ENCODE measurements around the gene SMIM13. TPM values are rescaled to one million over a fixed set of nuclear protein-coding genes. Genes with fewer than 3 reads are reported as not detected.

The SMIM13 gene
- total RNA-seq, 2 donors from 2014 or later, result 12.2 TPM

DNA sequence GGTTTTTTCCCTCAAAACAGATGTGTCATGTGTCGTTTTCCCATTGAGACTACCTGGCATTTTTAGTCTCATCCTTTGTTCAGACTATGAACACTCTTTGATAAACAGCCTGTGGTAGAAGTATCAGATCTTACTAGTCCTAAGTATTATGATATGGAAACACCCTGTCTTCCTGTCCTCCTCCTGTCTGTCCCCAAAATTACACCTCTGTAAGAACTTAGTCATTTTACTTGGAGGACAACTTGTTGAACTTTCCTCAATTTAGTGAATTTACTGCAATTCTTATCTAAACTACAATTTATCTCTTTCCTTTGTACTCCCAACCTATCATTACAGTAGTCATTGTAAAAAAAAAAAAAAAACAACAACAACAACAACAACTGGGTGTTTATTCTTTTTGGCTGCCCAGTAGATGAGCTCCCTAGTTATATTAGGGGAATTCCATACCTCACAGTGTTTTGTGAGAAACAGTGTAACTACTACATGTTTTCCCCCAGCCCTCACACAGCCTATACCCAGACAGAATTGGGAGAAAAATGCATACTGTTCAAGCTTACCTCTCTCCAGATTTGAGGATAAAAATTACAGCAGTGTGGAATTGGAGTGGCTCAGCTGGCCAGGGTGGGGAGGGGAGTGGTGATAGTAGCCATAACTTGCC lies 36.4 kb downstream of the SMIM13 start:
- Mint-ChIP-seq H3K4me1 (peaks cover 15% of the 10 kb centered on the region), H3K36me3 (ENCODE audit: low read depth) (peaks cover 24% of the 10 kb centered on the region), H3K27me3 (ENCODE audit: insufficient read depth) (no peaks in the 10 kb centered on the region), H3K27ac (no peak overlapping the region), H3K4me3 (no peak overlapping the region), H3K9me3 (peaks cover 5% of the 10 kb centered on the region)
- Histone ChIP-seq H3K27ac (ENCODE audit: low read depth, low read length) (no peak overlapping the region), H3K27me3 (ENCODE audit: control insufficient read depth, insufficient read depth, low read length, poor library complexity, severe bottlenecking) (no peaks in the 10 kb centered on the region), H3K4me1 (ENCODE audit: control insufficient read depth, insufficient read depth, low read length) (no peaks in the 10 kb centered on the region), H3K9ac (ENCODE audit: extremely low read depth, low read length, poor library complexity, severe bottlenecking) (no peak overlapping the region), H3K4me3 (ENCODE audit: low read length) (no peak overlapping the region), H3K36me3 (ENCODE audit: control insufficient read depth, insufficient read depth, low read length) (peaks cover 8% of the 10 kb centered on the region), H3K9me3 (ENCODE audit: control insufficient read depth, low read length) (no peaks in the 10 kb centered on the region)
- TF ChIP-seq, protein P1, sequence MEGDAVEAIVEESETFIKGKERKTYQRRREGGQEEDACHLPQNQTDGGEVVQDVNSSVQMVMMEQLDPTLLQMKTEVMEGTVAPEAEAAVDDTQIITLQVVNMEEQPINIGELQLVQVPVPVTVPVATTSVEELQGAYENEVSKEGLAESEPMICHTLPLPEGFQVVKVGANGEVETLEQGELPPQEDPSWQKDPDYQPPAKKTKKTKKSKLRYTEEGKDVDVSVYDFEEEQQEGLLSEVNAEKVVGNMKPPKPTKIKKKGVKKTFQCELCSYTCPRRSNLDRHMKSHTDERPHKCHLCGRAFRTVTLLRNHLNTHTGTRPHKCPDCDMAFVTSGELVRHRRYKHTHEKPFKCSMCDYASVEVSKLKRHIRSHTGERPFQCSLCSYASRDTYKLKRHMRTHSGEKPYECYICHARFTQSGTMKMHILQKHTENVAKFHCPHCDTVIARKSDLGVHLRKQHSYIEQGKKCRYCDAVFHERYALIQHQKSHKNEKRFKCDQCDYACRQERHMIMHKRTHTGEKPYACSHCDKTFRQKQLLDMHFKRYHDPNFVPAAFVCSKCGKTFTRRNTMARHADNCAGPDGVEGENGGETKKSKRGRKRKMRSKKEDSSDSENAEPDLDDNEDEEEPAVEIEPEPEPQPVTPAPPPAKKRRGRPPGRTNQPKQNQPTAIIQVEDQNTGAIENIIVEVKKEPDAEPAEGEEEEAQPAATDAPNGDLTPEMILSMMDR (conservative IDR thresholded peaks at IDR 0.05), result no peak
- WGBS, 2 experiments (ENCODE audit: insufficient coverage in 1 of 2, insufficient read length in 1 of 2), result 89 to 92% methylated on average over 1 of the region's 1 CpG
- no peak for DNase-seq

DNA sequence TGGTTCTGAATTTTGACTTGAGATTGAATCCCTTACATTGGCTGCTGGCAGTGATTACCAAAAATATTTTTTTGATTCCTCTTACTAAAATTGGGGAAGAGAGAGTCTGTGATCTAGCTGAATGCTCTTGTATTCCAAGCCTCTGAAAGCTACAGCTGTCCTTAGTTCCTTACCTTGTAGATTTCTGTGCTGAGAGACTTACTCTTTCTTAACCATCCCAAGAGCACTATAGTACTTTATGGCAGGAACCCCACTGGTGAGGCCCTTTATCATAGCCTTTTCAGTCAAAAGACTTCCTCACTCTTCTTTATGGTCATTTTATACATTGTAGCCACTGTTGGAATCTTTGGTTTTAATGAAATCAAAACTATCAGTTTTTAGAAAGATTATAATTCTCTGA lies 37.0 kb downstream of the SMIM13 start:
- peaks cover 14% of the 10 kb centered on the region for H3K36me3 ChIP-seq (ENCODE audit: control insufficient read depth, insufficient read depth, low read length)
- TF ChIP-seq, protein P1 (conservative IDR thresholded peaks at IDR 0.05), result no peak
- H3K27ac Mint-ChIP-seq, result no peak overlapping the region
- peaks cover 26% of the 10 kb centered on the region for H3K36me3 Mint-ChIP-seq (ENCODE audit: low read depth)
- H3K9ac ChIP-seq (ENCODE audit: extremely low read depth, low read length, poor library complexity, severe bottlenecking), result no peak overlapping the region
- no peak overlapping the region for H3K4me3 ChIP-seq (ENCODE audit: low read length)
- H3K4me1 ChIP-seq (ENCODE audit: control insufficient read depth, insufficient read depth, low read length), result no peaks in the 10 kb centered on the region
- H3K9me3 ChIP-seq (ENCODE audit: control insufficient read depth, low read length), result no peaks in the 10 kb centered on the region
- peaks cover 5% of the 10 kb centered on the region for H3K9me3 Mint-ChIP-seq
- no peaks in the 10 kb centered on the region for H3K27me3 Mint-ChIP-seq (ENCODE audit: insufficient read depth)
- no peak overlapping the region for H3K27ac ChIP-seq (ENCODE audit: low read depth, low read length)
- no peak overlapping the region for H3K4me3 Mint-ChIP-seq
- no peak for DNase-seq
- H3K27me3 ChIP-seq (ENCODE audit: control insufficient read depth, insufficient read depth, low read length, poor library complexity, severe bottlenecking), result no peaks in the 10 kb centered on the region
- peaks cover 18% of the 10 kb centered on the region for H3K4me1 Mint-ChIP-seq

DNA sequence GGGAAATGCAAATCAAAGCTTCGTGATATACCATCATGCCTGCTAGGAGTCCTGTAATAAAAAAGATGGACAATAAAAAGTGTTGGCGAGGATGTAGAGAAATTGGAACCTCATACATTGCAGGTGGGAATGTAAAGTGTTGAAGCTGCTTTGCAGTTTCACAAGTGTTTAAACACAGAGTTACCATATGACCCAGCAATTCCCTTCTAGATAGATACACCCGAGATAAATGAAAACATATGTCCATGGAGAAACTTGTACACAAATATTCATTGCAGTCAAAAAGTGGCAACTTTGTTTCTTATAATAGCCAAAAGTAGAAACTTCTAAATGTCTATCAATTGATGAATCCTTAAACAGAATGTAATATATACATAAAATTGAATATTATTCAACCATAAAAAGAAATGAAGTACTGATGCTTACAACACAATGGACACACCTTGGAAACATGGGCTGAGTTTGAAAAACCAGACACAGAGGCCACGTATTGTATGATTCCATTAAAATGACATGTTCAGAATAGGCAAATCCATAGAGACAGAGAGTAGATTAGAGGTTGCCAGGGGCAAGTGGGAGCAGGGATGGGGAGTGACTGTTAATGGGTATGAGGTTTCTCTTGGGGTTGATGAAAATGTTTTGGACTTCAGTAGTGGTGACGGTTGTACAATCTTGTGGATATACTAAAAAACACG lies 38.7 kb downstream of the SMIM13 start:
- H3K9ac ChIP-seq (ENCODE audit: extremely low read depth, low read length, poor library complexity, severe bottlenecking), result no peak overlapping the region
- no peaks in the 10 kb centered on the region for H3K27me3 Mint-ChIP-seq (ENCODE audit: insufficient read depth)
- no peak for DNase-seq
- no peak overlapping the region for H3K27ac Mint-ChIP-seq
- peaks cover 22% of the 10 kb centered on the region for H3K4me1 Mint-ChIP-seq
- H3K4me3 ChIP-seq (ENCODE audit: low read length), result no peak overlapping the region
- peaks cover 21% of the 10 kb centered on the region for H3K36me3 ChIP-seq (ENCODE audit: control insufficient read depth, insufficient read depth, low read length)
- H3K9me3 Mint-ChIP-seq, result peaks cover 3% of the 10 kb centered on the region
- H3K4me1 ChIP-seq (ENCODE audit: control insufficient read depth, insufficient read depth, low read length), result no peaks in the 10 kb centered on the region
- no peaks in the 10 kb centered on the region for H3K9me3 ChIP-seq (ENCODE audit: control insufficient read depth, low read length)
- no peak overlapping the region for H3K4me3 Mint-ChIP-seq
- no peaks in the 10 kb centered on the region for H3K27me3 ChIP-seq (ENCODE audit: control insufficient read depth, insufficient read depth, low read length, poor library complexity, severe bottlenecking)
- peaks cover 16% of the 10 kb centered on the region for H3K36me3 Mint-ChIP-seq (ENCODE audit: low read depth)
- 93 to 97% methylated on average over 5 to 6 of the region's 6 CpGs for WGBS, 2 experiments (ENCODE audit: insufficient coverage in 1 of 2, insufficient read length in 1 of 2)
- TF ChIP-seq, protein P1 (conservative IDR thresholded peaks at IDR 0.05), result no peak
- no peak overlapping the region for H3K27ac ChIP-seq (ENCODE audit: low read depth, low read length)
